SIG-M5 treated with dmso at 0.1 percent for 504 hours (cell line): ENCODE data around the gene SENP1.

Experiments
- DNase-seq: peaks from one replicate; lab custom pipeline; 2025; ENCODE audit not compliant: unreplicated experiment; lab: John Stamatoyannopoulos, UW

The SENP1 gene

GRCh38 chr12:48068457-48068856 lies 37.4 kb downstream of the SENP1 start:
- DNase-seq: no peak

GRCh38 chr12:48067250-48067938 lies 38.5 kb downstream of the SENP1 start:
- no peak for DNase-seq

- DNase-seq: no peak
Measured at GRCh38 chr12:48065041-48065440, 40.8 kb downstream of the SENP1 start.

- no peak for DNase-seq
Measured at GRCh38 chr12:48063530-48063929, 42.3 kb downstream of the SENP1 start.

GRCh38 chr12:48061938-48062719 lies 43.8 kb downstream of the SENP1 start:
- DNase-seq: peak; percentile 21

GRCh38 chr12:48060474-48060873 lies 45.4 kb downstream of the SENP1 start:
- DNase-seq: no peak

GRCh38 chr12:48058771-48059170 lies 47.1 kb downstream of the SENP1 start:
- no peak for DNase-seq

GRCh38 chr12:48054955-48055821 lies 50.7 kb downstream of the SENP1 start:
- no peak for DNase-seq

- no peak for DNase-seq
Measured at GRCh38 chr12:48053883-48054282, 52.0 kb downstream of the SENP1 start.

GRCh38 chr12:48053122-48053521 lies 52.8 kb downstream of the SENP1 start:
- no peak for DNase-seq

GRCh38 chr12:48051681-48052080 lies 54.2 kb downstream of the SENP1 start:
- DNase-seq: no peak

- no peak for DNase-seq
Measured at GRCh38 chr12:48050174-48050573, 55.7 kb downstream of the SENP1 start.

- no peak for DNase-seq
Measured at GRCh38 chr12:48045965-48046518, 59.8 kb downstream of the SENP1 start.

GRCh38 chr12:48045061-48045846 lies 60.6 kb downstream of the SENP1 start:
- no peak for DNase-seq

- no peak for DNase-seq
Measured at GRCh38 chr12:48044396-48044795, 61.5 kb downstream of the SENP1 start.

GRCh38 chr12:48043771-48044170 lies 62.1 kb downstream of the SENP1 start:
- no peak for DNase-seq

- no peak for DNase-seq
Measured at GRCh38 chr12:48041591-48042423, 64.1 kb downstream of the SENP1 start.

- no peak for DNase-seq
Measured at GRCh38 chr12:48040354-48040753, 65.5 kb downstream of the SENP1 start.

GRCh38 chr12:48039151-48039550 lies 66.7 kb downstream of the SENP1 start:
- DNase-seq: no peak

GRCh38 chr12:48038085-48038484 lies 67.8 kb downstream of the SENP1 start:
- peak; percentile 74 for DNase-seq
